CD1c-positive myeloid dendritic cell (primary cell): ENCODE data around the gene BCOR.

Source experiments
- DNase-seq: peaks from one replicate; pipeline ENCODE4 v3.0.0-alpha.2; 2016; ENCODE audit errors: extremely low spot score

BCOR gene

DNA sequence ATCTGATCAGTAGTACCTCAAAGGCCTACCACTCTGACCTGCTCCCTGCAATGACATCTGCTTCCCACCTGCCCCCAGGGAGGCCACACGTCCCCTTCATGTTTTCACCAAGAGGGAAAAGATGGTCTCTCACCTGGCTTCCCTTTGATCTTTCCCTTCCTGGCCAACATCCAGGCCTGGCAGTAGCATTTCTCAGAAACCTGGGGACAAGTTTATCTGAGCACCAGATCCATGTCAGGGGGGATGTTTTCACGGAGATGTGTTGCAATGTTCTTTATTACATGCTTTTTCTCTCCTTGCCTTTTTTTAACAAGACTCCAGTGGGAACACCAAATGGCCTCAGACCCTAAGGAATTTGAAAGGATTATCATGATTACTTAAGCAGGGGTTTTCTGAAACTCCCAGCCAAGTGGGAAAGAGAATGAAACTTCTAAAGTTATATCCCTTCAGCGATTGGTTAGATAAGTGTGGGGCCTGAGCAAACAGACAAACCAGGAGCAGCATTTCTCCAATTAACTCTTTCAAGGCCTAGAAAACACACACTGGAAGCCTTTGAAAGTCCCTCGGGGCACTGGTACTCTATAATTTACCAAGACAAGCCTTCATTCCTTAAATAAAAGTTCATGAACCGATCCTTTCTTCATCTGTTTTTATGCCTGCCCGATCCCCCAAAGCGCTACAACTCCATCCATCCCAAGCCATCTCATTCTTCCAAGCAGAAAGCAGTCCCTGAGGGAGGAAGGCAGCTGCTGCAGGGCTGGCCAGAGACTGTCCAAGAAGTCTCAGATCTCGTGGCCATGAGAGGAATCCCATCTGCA is 94.1 kb downstream of the BCOR start:
- DNase-seq: no peak

DNA sequence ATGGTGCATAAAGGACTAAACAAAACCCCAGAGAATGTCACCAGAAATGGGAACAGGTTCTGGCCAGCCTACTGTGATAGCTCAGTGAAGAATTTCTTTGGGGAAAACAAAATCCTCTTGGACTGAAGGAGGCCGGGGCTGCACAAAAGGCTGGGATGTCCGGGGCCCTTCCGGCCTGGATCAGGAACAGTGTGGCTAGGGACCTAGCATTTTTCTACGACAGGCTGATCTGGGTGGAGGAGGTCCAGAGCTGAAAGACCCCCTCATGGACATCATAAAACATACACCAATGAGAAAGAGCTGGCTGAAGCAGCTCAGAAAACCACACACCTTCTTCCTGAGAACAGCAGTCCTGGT is 94.7 kb downstream of the BCOR start:
- no peak for DNase-seq
